Panc1 (cell line): Measurements from ENCODE around the gene SHC4. TPM values are rescaled to one million over a fixed set of nuclear protein-coding genes. Genes with fewer than 3 reads are reported as not detected.

ENCODE experiments used
- ATAC-seq: fragments of 200-7000 bp; cut with Tn5 transposase; 2 replicates; pipeline ENCODE4 v1.9.1; 2020; ENCODE audit warnings: mild to moderate bottlenecking, moderate library complexity
- BruUV-seq: library from RNA; stranded (reverse); fragments of 400-500 nt; replicated peaks from 2 replicates; lab custom pipeline; 2021; lab: Mats Ljungman, UMichigan
- CTCF ChIA-PET: fragments of 300-600 bp; sonication (Branson Sonifier 250); formaldehyde crosslinking; loops from one replicate; lab custom pipeline; 2022; ENCODE audit warnings: antibody characterized with exemption; lab: Charles Lee
- POLR2A ChIA-PET: fragments of 300-600 bp; sonication (Branson Sonifier 250); formaldehyde crosslinking; loops from one replicate; lab custom pipeline; 2022; ENCODE audit warnings: antibody characterized with exemption; lab: Charles Lee
- DNase-seq: peaks from one replicate; pipeline ENCODE4 v3.0.0-alpha.2; 2010; ENCODE audit warnings: low read depth, low spot score
- H3K27ac ChIP-seq: 2 replicates; pipeline ENCODE4 v1.5.1; 2011; ENCODE audit warnings: mild to moderate bottlenecking, low read length, inconsistent platforms
- H3K27me3 ChIP-seq: fragments of 200-500 bp; sonication (Bioruptor generic); 2 replicates; pipeline ENCODE4 v1.6.0; 2014; ENCODE audit warnings: low read length, inconsistent platforms; ENCODE audit not compliant: control insufficient read depth, insufficient read depth
- H3K36me3 ChIP-seq: fragments of 200-500 bp; sonication (Bioruptor generic); 2 replicates; pipeline ENCODE4 v1.5.1; 2014; ENCODE audit warnings: inconsistent platforms, mild to moderate bottlenecking, low read length, moderate library complexity; ENCODE audit not compliant: control insufficient read depth, insufficient read depth
- H3K4me1 ChIP-seq: 2 replicates; pipeline ENCODE4 v1.5.1; 2011; ENCODE audit warnings: inconsistent platforms, mild to moderate bottlenecking, low read length, moderate library complexity; ENCODE audit not compliant: control insufficient read depth, insufficient read depth
- H3K4me3 ChIP-seq, 2 experiments: 2 replicates each; pipeline ENCODE4 v1.5.1; 2011 to 2012; ENCODE audit warnings: low read depth in 2 of 2, low read length in 2 of 2, mild to moderate bottlenecking in 2 of 2, inconsistent platforms in 1 of 2, moderate library complexity in 1 of 2
- H3K9me3 ChIP-seq: fragments of 200-500 bp; sonication (Bioruptor generic); 2 replicates; pipeline ENCODE4 v1.5.1; 2014; ENCODE audit warnings: low read depth, mild to moderate bottlenecking, inconsistent platforms, low read length, moderate library complexity; ENCODE audit not compliant: control insufficient read depth, insufficient read depth
- CTCF ChIP-seq: fragments of 450-650 bp; IDR thresholded peaks from 2 replicates; pipeline ENCODE4 v1.5.1; 2017; ENCODE audit warnings: mild to moderate bottlenecking
- POLR2AphosphoS5 ChIP-seq: IDR thresholded peaks from 2 replicates; pipeline ENCODE4 v1.6.1; 2012; ENCODE audit warnings: mild to moderate bottlenecking, low read depth, low read length, moderate library complexity
- REST ChIP-seq, 2 experiments: IDR thresholded peaks; 2 replicates each; pipeline ENCODE4 v1.6.1; 2011 to 2012; ENCODE audit warnings: low read depth in 2 of 2, control low read depth in 1 of 2, low read length in 1 of 2, mild to moderate bottlenecking in 1 of 2, moderate library complexity in 1 of 2; ENCODE audit not compliant: insufficient read depth in 1 of 2
- SIN3A ChIP-seq: IDR thresholded peaks from 2 replicates; pipeline ENCODE4 v1.6.1; 2012; ENCODE audit warnings: low read depth, mild to moderate bottlenecking, low read length, moderate library complexity, borderline replicate concordance; ENCODE audit not compliant: insufficient read depth
- TCF7L2 ChIP-seq: IDR thresholded peaks from 2 replicates; pipeline ENCODE4 v1.6.1; 2011; ENCODE audit warnings: mild to moderate bottlenecking, low read depth, low read length, inconsistent platforms
- in situ Hi-C: cut with HindIII; loops from 2 replicates; pipeline ENCODE4 v1.10.0; 2016; ENCODE audit warnings: low sequenced_read_pairs, low pct_unique_long_range_greater_than_20kb
- intact Hi-C: fragments of 100-400 bp; cut with micrococcal nuclease; formaldehyde crosslinking; loops from one replicate; pipeline ENCODE4 v1.10.0; 2022; ENCODE audit not compliant: unreplicated experiment
- total RNA-seq: library from RNA; stranded (reverse); gene quantifications from one replicate; pipeline ENCODE4 v1.2.1, GENCODE V29; 2021; ENCODE audit not compliant: unreplicated experiment

SHC4 gene
- total RNA-seq, 1 experiment from 2014 or later: 0.10 TPM

- Histone ChIP-seq H3K27ac (no peak overlapping the region), H3K9me3 (no peaks in the 10 kb centered on the region), H3K36me3 (peaks cover 18% of the 10 kb centered on the region), H3K4me1 (no peaks in the 10 kb centered on the region), H3K27me3 (no peaks in the 10 kb centered on the region), H3K4me3 (no peak overlapping the region)
- intact Hi-C loops (no loop called here), in situ Hi-C loops (no loop called here)
- no peak for TF ChIP-seq SIN3A
- no peak for TF ChIP-seq TCF7L2
- no peak for TF ChIP-seq POLR2AphosphoS5
- no peak for TF ChIP-seq CTCF
- no peak for TF ChIP-seq REST (IDR thresholded peaks at IDR 0.05; ENCODE audit: insufficient read depth in 1 of 2, low read depth in 2 of 2, low read length in 1 of 2)
- no TSS peak for BruUV-seq
- ATAC-seq: no peak
- DNase-seq: no peak
- CTCF ChIA-PET: no interaction called here
- POLR2A ChIA-PET: no interaction called here
Measured at GRCh38 chr15:48781017-48781416, 182.7 kb downstream of the SHC4 start.

GRCh38 chr15:48778331-48778730, 185.4 kb downstream of the SHC4 start:
- intact Hi-C loops (no loop called here), in situ Hi-C loops (no loop called here)
- no peaks in the 10 kb centered on the region for H3K4me1 ChIP-seq
- ChIA-PET CTCF (no interaction called here), POLR2A (no interaction called here)
- DNase-seq (no peak), ATAC-seq (no peak)
- BruUV-seq: no TSS peak
- H3K4me3 ChIP-seq: no peak overlapping the region
- H3K36me3 ChIP-seq: peaks cover 7% of the 10 kb centered on the region
- H3K27me3 ChIP-seq: no peaks in the 10 kb centered on the region
- TF ChIP-seq SIN3A (no peak), REST (IDR thresholded peaks at IDR 0.05; ENCODE audit: insufficient read depth in 1 of 2, low read depth in 2 of 2, low read length in 1 of 2) (no peak), CTCF (no peak), TCF7L2 (no peak), POLR2AphosphoS5 (no peak)
- H3K27ac ChIP-seq: no peak overlapping the region
- no peaks in the 10 kb centered on the region for H3K9me3 ChIP-seq
